WTC11 (cell line): ENCODE measurements around the gene LASP1.

Experiments
- CREM ChIP-seq: sonication (generic); formaldehyde crosslinking; IDR thresholded peaks from 2 replicates; pipeline ENCODE4 v1.8.1; 2022; ENCODE audit warnings: mild to moderate bottlenecking, missing genetic modification reagents, moderate library complexity
- CTCF ChIP-seq: fragments of 200-600 bp; IDR thresholded peaks from 2 replicates; pipeline ENCODE4 v1.8.0; 2022; ENCODE audit warnings: antibody characterized with exemption
- ETV6 ChIP-seq: sonication (generic); formaldehyde crosslinking; IDR thresholded peaks from 2 replicates; pipeline ENCODE4 v1.8.1; 2022; ENCODE audit warnings: mild to moderate bottlenecking, missing genetic modification reagents
- GABPB1 ChIP-seq: sonication (generic); formaldehyde crosslinking; IDR thresholded peaks from 2 replicates; pipeline ENCODE4 v1.8.1; 2023; ENCODE audit warnings: mild to moderate bottlenecking, missing genetic modification reagents
- IRF2 ChIP-seq: sonication (generic); formaldehyde crosslinking; IDR thresholded peaks from 2 replicates; pipeline ENCODE4 v1.8.0; 2022; ENCODE audit warnings: low read depth, missing genetic modification reagents, borderline replicate concordance
- JUN ChIP-seq: sonication (generic); formaldehyde crosslinking; IDR thresholded peaks from 2 replicates; pipeline ENCODE4 v1.8.0; 2023; ENCODE audit warnings: mild to moderate bottlenecking, missing genetic modification reagents
- MLX ChIP-seq: sonication (generic); formaldehyde crosslinking; IDR thresholded peaks from 2 replicates; pipeline ENCODE4 v1.8.1; 2023; ENCODE audit warnings: mild to moderate bottlenecking, missing genetic modification reagents, moderate library complexity
- ZBTB21 ChIP-seq: sonication (generic); formaldehyde crosslinking; IDR thresholded peaks from 2 replicates; pipeline ENCODE4 v1.8.1; 2023; ENCODE audit warnings: mild to moderate bottlenecking, missing genetic modification reagents, borderline replicate concordance
- TF ChIP-seq, protein P1 (sequence below): fragments of 250-450 bp; sonication (Bioruptor Pico); conservative IDR thresholded peaks from 2 replicates; pipeline ENCODE4 v1.9.0; 2021; ENCODE audit warnings: mild to moderate bottlenecking

GRCh38 chr17:38899421-38899820 lies 29.6 kb downstream of the LASP1 start:
- TF ChIP-seq CTCF = no peak
- no peak for TF ChIP-seq IRF2
- no peak for TF ChIP-seq GABPB1 (CRISPR knock-in tag)
- no peak for TF ChIP-seq MLX (CRISPR knock-in tag)
- TF ChIP-seq ZBTB21 = no peak
- TF ChIP-seq, protein P1, sequence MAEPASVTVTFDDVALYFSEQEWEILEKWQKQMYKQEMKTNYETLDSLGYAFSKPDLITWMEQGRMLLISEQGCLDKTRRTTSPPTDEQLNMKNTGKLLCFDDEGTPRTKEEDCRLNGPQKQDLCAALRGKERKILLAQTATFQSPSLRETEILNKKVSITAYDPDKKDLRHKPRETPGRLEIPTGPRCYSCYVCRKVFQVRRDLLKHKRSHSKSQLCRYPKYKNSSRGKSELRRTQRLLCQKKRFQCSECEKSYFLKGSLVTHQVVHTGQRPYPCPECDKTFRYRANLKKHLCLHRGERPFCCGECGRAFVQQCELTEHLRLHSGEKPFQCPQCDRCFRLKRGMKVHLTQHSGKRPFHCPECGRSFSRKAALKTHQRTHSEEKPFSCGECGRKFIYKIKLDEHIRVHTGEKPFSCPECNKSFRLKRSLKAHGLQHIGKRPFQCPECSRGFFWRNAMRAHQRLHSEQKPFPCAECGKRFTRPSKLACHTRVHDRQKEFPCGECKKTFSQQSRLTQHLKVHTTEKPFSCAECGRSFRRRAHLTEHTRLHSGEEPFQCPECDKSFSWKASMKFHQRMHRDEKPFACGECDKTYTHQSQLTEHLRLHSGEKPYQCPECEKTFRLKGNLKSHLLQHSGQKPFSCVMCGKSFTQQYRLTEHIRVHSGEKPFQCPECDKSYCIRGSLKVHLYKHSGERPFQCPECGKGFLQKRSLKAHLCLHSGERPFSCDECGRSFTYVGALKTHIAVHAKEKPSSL (CRISPR knock-in tag) = no peak
- TF ChIP-seq CREM (CRISPR knock-in tag) = no peak
- no peak for TF ChIP-seq ETV6
- TF ChIP-seq JUN = no peak
